ENCODE data around the gene GALNT2. TPM values are rescaled to one million over a fixed set of nuclear protein-coding genes. Genes with fewer than 3 reads are reported as not detected.

Gene GALNT2
- total RNA-seq, 1 donor from 2014 or later = 41.3 TPM

DNA sequence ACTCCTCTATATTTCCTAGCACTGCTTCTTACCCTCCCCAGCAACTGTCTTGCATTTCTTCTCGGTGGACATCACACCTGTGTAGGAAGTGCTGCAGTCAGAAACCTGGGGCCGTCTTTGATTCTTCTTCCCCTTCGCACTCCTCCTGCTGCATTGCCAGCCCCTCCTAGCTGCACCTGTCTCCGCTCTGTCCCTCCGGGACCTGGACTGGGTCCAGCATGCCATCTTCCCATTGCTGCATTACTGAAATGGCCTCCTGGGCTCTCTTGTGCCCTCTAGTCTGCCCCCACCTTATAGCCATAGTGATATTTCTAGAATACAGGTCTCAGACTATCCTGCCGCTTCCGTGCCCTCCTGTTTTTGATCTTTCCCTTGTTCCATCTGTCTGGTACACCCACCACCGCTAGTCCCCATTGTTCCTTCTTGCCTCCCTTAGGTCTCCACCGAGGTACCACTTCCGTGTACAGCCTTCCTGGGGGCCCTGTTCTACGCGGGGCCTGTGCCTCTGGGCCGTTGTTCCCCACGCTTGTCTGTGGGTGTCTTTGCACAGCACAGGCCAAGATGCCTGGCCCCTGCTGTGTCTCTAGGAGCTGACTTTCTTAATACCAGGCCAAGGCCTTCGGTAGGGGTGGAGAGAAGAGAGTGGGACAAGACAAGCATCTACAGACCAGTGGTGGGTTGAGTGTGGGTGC lies 107.6 kb downstream of the GALNT2 start:
- intact Hi-C loops (cut with micrococcal nuclease) = no loop called here

DNA sequence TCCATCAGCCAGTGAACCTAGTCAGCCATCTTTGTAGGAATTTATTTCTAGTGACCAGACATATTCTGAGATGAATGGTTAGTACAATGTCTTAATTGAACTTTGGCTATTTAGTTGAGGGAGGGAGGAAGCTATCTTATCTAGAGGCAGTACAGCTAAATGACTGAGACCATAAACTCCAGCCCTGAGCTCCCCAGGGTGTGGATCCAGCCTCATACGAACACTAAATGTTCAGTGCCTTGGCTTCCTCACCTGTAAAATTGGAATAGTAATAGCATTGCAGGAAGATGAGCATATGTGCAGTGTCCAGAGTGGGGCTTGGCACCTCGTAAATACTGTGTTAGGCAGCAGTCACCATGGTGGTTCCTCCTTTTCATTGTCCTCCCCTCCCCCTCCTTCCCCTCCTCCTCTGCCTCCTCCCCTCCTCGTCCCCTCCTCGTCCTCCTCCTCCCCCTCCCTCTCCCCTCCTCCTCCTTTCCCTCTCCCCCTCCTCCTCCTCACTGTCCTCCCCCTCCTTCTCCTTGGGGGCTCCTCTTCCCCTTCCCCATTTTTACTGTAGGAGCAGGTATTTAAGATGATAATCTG lies 108.2 kb downstream of the GALNT2 start:
- intact Hi-C loops (cut with micrococcal nuclease) = no loop called here

DNA sequence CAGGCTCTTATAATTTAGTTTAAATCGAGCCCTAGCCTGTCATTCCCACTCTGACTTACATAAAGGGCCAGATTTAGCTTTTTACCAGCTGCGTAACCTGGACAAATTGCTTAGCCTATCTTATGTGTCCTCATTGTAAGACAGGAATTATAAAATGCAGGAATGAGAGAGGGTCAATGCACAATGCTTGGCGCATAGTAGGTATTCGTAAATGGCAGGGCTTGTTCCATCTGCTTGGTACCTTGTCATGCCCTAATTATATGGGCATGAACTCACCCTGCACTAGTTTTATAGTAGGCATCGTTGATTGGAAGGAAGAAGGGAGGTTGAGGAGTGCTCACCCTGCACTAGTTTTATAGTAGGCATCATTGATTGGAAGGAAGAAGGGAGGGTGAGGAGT lies 108.8 kb downstream of the GALNT2 start:
- intact Hi-C loops (cut with micrococcal nuclease) = no loop called here

DNA sequence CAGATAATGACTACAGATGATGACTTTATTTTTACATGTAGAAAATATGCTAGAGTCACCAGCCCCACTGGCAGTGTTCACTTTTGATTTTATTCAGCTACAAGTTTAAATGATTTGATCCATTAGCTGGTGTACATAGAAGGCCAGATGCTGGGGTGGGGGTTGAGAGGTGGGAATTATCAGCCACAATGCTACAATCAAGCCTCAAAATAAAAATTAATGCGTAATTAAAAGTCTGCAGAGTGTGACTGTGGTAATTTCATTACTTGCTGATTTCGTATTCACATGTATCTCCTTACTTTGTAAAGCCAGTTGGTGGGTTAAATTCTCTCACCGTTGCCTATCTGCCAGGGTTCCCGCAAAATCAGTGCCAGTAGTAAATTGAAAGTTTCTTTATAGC lies 109.3 kb downstream of the GALNT2 start:
- intact Hi-C loops (cut with micrococcal nuclease) = no loop called here

DNA sequence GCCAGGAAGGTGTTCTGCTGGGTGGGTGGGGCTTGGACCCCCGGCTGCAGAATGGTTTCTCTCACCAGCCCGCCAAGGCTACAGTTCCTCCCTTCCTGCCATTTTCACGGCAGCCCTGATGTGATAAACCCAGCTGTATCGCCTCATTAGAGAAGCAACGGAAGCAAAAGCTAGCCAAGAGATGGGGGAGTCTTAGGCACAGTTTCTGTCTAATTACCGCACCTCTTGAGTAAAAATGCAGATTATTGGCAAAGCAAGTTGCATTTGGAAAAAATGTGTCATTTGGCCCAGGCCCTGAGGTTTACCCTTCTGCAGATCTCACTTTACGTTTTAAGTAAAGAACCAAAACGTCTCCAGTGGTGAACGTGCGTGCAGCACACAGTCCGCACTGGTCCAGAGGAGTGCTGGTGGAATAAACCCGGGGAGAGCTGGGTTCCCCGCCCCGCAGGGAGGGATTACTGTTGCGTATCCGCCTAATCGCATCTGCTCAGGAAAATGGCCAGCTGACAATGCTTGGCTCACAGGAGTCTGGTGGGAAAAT lies 109.9 kb downstream of the GALNT2 start:
- intact Hi-C loops (cut with micrococcal nuclease) = no loop called here

DNA sequence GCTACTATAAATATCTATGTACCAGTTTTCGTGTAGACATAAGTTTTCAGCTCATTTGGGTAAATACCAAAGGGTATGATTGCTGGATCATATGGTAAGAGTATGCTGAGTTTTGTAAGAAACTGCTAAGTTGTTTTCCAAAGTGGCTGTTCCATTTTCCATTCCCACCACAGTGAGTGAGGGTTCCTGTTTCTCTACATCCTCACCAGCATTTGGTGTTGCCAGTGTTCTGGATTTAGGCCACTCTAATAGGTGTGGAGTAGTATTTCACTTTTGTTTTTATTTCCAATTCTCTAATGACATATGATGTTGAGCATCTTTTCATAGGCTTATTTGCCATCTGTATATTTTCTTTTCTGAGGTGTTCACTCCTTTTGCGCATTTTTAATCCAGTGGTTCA lies 112.2 kb downstream of the GALNT2 start:
- intact Hi-C loops (cut with micrococcal nuclease) = no loop called here

DNA sequence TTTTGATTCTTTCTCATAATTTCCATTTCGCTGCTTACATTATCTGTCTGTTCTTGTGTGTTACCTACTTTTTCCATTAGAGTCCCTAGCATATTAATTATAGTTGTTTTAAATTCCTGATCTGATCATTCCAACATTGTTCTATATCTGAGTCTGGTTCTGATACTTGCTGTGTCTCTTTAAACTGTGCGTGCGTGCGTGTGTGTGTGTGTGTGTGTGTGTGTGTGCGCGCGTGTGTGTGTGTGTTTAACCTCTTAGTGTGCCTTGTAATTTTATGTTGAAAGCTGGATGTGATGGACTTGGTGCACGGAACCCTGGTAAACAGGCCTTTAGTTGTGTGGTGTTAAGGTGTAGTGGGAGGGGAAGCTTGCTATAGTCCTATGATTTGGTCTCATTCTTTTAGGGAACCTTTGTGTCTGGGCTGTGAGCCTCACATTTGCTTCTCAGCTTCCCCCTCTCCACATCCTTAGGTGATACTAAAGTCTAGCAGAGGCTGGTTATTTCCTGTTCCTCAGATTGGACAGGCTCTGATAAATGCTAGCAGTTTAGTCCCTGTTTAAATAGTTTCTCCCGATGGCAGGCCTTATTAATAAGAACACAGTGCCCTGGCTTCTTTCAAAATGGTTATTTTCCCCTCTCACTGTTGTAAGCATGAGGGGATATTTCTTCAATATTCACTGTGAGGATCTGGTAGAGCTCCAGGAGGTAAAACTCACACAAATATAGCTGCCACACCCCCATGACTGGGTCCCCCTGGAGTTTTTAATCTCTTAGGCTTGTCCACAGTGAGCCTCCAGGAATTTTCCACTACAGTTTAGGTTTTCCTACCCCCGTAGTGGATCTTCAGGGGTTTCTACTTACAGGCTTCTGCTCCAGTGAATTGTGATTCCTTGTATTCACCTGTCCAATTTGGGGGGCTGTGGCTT lies 118.3 kb downstream of the GALNT2 start:
- intact Hi-C loops (cut with micrococcal nuclease) = loop anchor here (5.0 kb wide), 1 partner anchor 118 kb away; the partner anchor contains the start of gene GALNT2

DNA sequence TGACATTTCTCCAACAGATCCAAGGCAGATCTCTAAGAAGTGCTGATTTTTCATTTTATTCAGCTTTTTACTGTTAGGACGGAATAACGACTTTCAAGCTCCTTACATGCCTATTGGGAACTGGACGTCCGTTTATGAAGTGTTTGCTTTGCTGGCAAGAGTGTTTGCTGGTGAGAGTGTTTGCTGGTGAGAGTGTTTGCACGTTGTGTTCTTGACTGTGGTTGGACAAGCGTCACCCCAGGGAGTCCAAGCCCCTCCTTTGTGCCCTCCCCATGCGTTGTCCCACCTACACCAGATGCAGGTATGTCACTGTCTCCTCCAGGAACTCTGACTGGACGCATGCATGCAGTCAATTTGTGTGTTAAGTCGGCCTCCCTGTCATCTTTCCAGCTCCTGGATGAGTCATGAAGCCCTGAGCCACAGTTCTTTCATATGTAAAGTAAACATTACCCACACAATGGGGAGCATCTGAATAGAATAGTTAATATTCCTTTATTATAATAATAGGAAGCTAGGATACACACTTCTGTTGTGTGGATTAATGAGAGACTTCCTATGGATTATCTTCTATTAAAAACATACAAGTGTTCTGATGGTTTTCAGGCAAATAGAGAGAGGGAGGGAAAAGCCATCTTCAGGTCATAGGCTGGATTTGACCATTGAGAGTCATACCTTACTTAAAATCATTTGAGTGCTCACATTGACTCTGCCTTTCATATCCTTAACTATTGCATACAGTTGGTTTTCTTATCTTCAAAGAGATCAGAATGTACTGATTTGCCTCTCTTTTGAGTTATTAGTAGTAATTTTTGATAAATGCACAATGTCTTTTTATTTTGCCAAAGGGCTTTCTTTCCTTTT lies 119.2 kb downstream of the GALNT2 start:
- intact Hi-C loops (cut with micrococcal nuclease) = loop anchor here (5.0 kb wide), 1 partner anchor 119 kb away; the partner anchor contains the start of gene GALNT2

DNA sequence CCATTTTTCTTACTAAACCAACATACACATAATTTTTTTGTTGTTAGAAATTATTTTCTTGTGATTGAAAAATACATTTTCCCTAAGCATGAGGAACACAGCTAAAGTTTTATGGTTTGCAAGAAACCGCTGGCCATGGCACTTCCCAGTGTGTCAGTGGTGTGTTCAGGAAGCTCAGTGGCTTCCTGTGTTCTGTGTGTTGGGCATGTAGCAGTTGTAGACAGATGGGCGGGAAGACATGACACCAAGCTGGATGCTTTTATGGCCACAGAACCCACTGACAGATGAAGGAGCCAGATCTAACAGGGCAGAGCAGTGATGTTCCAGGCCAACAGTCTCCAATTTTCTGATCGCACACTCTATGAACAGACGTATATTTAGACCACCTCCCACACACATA lies 119.8 kb downstream of the GALNT2 start:
- intact Hi-C loops (cut with micrococcal nuclease) = loop anchor here (1.0 to 5.0 kb wide), 2 partner anchors 22 to 120 kb away; partner anchors contain the start of gene GALNT2

DNA sequence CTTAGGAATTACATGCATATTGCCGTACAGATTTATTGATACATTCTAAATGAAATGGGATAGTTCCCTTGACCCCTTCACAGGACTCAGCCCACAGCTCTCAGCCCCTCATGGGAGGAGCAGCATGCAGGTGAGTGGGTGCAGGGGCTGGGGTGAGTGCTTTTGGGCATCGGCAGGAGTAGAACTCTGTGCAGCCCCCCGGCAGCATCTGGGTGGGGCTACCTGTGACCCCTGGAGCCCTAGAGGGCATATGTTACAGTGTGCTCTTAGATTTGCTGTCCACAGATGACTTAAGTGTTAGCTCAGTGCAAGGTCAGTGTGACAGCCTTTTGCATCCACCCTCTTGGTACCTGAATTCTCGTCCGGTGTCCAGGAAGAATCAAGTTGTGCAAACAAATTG lies 120.3 kb downstream of the GALNT2 start:
- intact Hi-C loops (cut with micrococcal nuclease) = loop anchor here (1.0 to 5.0 kb wide), 2 partner anchors 22 to 120 kb away; partner anchors contain the start of gene GALNT2

DNA sequence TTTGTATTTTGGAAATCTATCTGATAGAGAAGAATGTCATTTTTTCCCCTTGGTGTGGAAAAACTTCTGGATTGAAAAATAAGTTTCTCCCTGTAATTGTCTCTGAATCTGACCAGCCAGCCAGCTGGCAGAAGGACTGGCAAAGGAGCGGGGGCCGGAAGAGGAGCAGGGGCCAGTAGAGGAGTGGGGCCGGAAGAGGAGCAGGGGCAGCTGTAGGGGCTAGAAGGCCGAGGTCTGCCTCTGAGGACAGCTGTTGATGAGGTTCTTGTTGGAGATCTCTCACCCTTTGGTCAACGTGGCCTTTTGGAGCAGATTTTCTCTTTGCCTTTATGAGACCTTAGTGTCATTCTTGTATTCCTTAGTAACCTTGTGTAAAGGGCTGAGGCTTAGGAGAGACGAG lies 121.8 kb downstream of the GALNT2 start:
- intact Hi-C loops (cut with micrococcal nuclease) = loop anchor here (5.0 kb wide), 1 partner anchor 122 kb away; the partner anchor contains the start of gene GALNT2

DNA sequence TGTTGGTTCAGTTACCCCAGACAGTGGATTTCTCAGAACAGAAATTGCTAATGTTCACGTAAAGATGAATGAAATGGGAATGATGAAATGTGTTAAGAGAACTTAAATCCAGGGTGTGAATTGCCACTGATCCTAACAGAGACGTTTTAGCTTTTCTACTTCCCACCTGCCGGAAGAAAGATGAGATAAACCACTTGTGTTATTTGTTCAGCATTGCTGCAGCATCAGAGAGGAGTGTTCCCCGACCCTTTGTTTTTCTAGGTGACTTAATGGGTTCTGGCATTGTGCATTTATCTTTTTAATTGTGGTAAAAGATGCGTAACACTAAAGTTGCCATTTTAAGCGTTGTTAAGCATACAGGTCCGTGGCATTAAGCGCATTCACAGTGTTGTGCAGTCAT lies 122.3 kb downstream of the GALNT2 start:
- intact Hi-C loops (cut with micrococcal nuclease) = loop anchor here (5.0 kb wide), 1 partner anchor 122 kb away; the partner anchor contains the start of gene GALNT2

DNA sequence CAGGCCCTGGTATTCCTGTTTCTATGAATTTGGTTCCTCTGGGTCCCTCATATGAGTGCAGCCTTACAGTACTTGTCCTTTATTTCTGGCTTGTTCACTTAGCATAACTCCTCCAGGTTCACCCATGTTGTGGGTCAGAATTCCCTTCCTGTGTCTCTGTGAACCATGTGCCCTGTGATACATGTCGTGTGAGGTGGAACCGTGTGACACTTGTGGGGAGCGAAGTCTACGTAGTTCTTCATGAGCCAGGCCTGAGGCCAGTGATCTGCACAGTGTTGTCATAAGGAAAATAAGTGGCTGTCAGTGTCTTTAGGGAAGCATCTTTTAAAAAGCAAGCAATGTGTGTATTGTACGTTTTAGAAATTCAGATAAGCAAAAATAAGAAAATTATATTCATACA lies 122.8 kb downstream of the GALNT2 start:
- intact Hi-C loops (cut with micrococcal nuclease) = loop anchor here (5.0 kb wide), 1 partner anchor 123 kb away; the partner anchor contains the start of gene GALNT2

DNA sequence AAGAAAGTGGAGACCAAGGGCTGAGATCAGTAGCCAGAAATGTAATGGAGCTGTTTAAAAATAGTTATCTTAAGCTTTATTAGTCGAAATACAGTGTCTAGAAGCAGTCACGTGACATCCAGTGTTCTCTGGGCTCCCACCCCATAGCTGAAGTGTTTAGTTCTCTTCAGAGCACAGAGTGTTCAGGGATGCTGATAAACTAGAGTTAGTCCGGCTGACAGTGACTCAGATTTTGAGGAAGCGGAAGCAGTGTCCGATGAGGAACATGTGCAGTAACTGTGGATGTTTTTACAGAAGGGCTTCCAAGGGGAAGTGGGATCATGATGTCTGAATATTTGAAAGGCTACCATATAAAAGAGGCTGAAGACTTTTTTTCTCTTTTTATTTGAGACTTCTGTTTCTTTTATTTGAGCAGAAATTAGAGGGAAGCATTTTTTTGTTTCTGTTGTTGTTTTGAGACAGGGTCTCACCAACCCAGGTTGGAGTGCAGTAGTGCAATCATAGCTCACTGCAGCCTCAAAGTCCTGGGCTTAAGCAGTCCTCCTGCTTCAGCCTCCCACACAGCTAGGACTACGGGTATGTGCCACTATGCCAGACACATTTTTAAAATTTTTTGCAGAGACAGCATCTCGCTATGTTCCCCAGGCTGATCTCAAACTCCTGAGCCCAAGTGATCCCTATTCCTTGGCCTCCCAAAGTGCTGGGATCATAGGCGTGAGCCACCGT lies 124.2 kb downstream of the GALNT2 start:
- intact Hi-C loops (cut with micrococcal nuclease) = no loop called here

DNA sequence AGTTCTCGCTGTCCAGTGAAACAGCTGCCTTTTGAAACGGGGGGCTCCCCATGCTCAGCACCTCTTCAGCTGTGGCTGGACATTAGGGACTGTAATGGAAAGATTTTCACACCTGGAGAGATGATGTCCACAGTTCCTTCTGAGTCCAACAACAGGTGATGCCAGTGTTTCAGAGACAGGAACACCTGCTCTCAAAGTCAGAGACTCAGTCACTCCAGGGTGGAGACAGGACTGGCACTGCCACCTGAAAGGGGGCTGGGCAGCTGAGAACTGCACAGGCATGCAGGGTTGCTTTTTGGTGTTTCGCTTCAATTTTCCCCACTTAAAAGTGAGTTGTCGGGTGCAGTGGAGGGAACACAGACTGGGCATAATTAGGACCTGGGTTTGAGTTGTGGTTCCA lies 124.8 kb downstream of the GALNT2 start:
- intact Hi-C loops (cut with micrococcal nuclease) = no loop called here

DNA sequence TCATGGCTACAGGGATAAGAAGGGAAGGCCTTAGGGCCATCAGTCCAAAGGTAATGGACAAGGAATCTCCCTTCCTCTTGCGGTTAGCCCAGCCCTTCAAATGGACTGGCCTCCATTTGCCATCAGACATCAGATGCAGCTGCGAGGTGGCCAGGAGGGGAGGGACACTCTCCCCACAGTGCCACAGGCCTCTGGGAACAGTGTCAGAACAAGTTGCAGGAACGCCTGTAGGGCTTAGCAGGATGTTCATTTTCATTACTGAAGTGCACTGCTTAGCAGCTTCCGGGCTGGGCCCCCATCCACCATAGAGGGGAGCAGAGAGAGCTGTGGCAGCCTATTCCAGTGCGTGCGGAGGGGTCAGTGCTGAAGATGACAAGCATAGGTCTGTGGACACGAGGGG lies 127.5 kb downstream of the GALNT2 start:
- intact Hi-C loops (cut with micrococcal nuclease) = no loop called here

DNA sequence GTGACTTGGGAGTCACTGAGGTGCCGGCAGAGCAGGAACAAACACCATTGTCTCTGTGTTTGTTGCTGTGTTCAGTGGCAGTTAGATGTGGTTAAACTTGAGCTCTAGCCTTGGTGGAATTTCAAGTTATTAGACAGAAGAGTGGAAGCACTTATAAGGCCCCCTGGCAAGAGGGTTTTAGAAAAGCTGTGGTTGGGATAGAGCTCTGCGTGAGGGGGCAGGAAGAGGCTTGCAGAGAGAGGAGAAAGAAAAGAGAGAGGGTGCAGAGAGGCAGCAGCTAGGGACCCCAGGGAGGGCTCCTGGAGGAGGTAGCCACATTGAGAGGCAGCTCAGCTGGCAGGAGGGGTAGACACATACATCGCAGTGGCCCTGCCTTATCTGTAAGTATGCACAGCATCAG lies 128.2 kb downstream of the GALNT2 start:
- intact Hi-C loops (cut with micrococcal nuclease) = no loop called here

DNA sequence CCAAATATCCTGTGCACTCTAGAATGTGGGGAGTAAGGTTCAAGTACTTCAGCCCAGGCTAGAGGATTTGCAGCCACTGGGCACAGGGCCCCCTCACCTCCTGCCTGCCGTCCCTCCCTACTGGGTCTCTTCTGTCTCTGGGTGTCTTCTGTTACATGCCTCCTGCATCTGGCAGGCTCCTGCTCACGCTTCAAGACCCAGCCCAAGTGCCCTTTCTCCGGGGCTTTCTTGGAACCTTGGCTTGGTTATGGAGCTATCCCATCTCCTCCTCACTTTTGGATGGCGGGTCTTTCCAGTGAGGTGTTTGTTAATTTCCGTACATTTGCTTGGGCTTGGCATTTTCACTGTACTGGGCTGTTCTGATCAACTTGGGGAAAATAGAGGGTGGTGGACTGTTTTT lies 129.0 kb downstream of the GALNT2 start:
- intact Hi-C loops (cut with micrococcal nuclease) = no loop called here

DNA sequence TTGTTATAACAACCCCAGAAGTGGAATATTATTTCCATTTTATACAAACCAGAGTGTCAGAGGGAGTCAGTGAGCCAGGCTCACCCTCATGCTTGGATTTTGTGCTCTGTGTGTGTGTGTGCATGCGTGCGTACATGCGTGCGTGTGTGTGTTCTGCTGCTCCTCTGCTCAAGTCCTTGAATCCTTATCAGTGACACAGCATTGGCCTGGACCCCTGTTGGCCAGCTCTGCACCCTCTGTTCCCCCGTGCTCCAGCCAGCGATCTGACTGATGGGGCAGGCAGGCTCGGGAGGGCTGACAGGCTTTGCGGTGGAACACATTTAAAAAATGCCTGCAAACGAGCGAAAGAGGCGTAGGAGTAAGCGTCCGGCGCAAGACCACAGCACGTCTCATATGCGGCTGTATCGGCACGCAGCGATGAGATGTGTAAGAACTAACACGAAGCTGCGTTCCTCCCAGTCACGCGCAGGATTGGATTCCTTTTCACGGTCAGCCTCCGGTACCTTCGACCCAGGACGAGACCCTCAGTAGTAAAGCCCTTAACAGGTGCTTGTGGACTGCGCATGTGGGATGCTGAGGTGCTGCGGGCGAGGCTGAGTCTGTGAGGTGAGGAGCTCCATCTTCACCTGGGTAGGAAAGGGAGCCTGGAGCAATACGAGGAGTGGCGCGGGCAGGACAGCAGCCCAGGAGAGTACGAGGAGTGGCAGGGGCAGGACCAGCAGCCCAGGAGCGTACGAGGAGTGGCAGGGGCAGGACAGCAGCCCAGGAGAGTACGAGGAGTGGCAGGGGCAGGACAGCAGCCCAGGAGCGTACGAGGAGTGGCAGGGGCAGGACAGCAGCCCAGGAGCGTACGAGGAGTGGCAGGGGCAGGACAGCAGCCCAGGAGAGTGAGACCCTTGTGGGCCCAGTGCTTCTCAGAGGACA lies 130.9 kb downstream of the GALNT2 start:
- intact Hi-C loops (cut with micrococcal nuclease) = no loop called here
